Neural cell (in vitro differentiated cells): Measurements from ENCODE around the gene HOXB9. TPM values are rescaled to one million over a fixed set of nuclear protein-coding genes. Genes with fewer than 3 reads are reported as not detected.

ENCODE experiments used
- H2AFZ ChIP-seq: fragments of 200-600, 300-800 bp; sonication (generic), shearing (Covaris generic); 2 replicates; pipeline ENCODE4 v1.6.0; 2014; ENCODE audit warnings: low read depth, mild to moderate bottlenecking, antibody characterized with exemption, low read length, moderate library complexity
- H3F3A ChIP-seq: fragments of 200-600 bp; shearing (Covaris generic); 2 replicates; pipeline ENCODE4 v1.6.1; 2016; ENCODE audit warnings: mild to moderate bottlenecking, moderate library complexity, mixed read lengths, antibody characterized with exemption, low read length; ENCODE audit not compliant: insufficient read depth, poor library complexity, severe bottlenecking
- H3K27ac ChIP-seq: fragments of 200-600, 300-800 bp; sonication (generic), shearing (Covaris generic); 2 replicates; pipeline ENCODE4 v1.5.1; 2014; ENCODE audit warnings: mild to moderate bottlenecking, low read length, moderate library complexity
- H3K27me3 ChIP-seq: fragments of 300-800, 200-600 bp; sonication (generic), shearing (Covaris generic); 2 replicates; pipeline ENCODE4 v1.6.0; 2014; ENCODE audit warnings: mild to moderate bottlenecking, low read depth, low read length, moderate library complexity; ENCODE audit not compliant: insufficient read depth
- H3K36me3 ChIP-seq: fragments of 300-800, 200-600 bp; sonication (generic), shearing (Covaris generic); 2 replicates; pipeline ENCODE4 v1.5.1; 2014; ENCODE audit warnings: mild to moderate bottlenecking, antibody characterized with exemption, low read length, moderate library complexity; ENCODE audit not compliant: insufficient read depth
- H3K4me2 ChIP-seq: fragments of 300-800, 200-600 bp; sonication (generic), shearing (Covaris generic); 2 replicates; pipeline ENCODE4 v1.6.0; 2014; ENCODE audit warnings: mild to moderate bottlenecking, low read length
- H3K4me3 ChIP-seq: fragments of 300-800, 200-600 bp; sonication (generic), shearing (Covaris generic); 2 replicates; pipeline ENCODE4 v1.5.1; 2014; ENCODE audit warnings: mild to moderate bottlenecking, low read length, moderate library complexity
- H3K79me2 ChIP-seq: fragments of 200-600 bp; shearing (Covaris generic); replicated peaks from 2 replicates; pipeline ENCODE4 v1.6.0; 2014; ENCODE audit warnings: mild to moderate bottlenecking, low read length, moderate library complexity; ENCODE audit not compliant: insufficient read depth
- H3K9ac ChIP-seq: fragments of 300-800, 200-600 bp; sonication (generic), shearing (Covaris generic); 2 replicates; pipeline ENCODE4 v1.6.1; 2016; ENCODE audit warnings: mild to moderate bottlenecking, low read length, mixed read lengths
- H3K9me2 ChIP-seq: fragments of 200-600 bp; shearing (Covaris generic); 2 replicates; pipeline ENCODE4 v1.6.1; 2016; ENCODE audit warnings: mild to moderate bottlenecking, low read length, mixed read lengths; ENCODE audit not compliant: insufficient read depth
- H3K9me3 ChIP-seq: fragments of 200-600, 300-800 bp; sonication (generic), shearing (Covaris generic); 2 replicates; pipeline ENCODE4 v1.6.1; 2016; ENCODE audit warnings: mild to moderate bottlenecking, mixed run types, low read length, moderate library complexity, mixed read lengths
- H4K20me1 ChIP-seq: fragments of 200-600 bp; shearing (Covaris generic); 2 replicates; pipeline ENCODE4 v1.6.1; 2016; ENCODE audit warnings: mild to moderate bottlenecking, mixed run types; ENCODE audit not compliant: insufficient read depth
- CTCF ChIP-seq: fragments of 450-650 bp; IDR thresholded peaks from 2 replicates; pipeline ENCODE4 v1.5.1; 2014; ENCODE audit warnings: antibody characterized with exemption, mild to moderate bottlenecking, moderate library complexity; ENCODE audit not compliant: poor library complexity, severe bottlenecking
- EP300 ChIP-seq: fragments of 450-650 bp; conservative IDR thresholded peaks from 2 replicates; pipeline ENCODE4 v1.6.1; 2014; ENCODE audit warnings: antibody characterized with exemption, mild to moderate bottlenecking, moderate library complexity; ENCODE audit not compliant: poor library complexity, severe bottlenecking
- EZH2 ChIP-seq: fragments of 200-600, 300-800 bp; shearing (Covaris generic), sonication (generic); IDR thresholded peaks from 2 replicates; pipeline ENCODE4 v1.6.1; 2014; ENCODE audit warnings: antibody characterized with exemption, low read length, borderline replicate concordance, mild to moderate bottlenecking; ENCODE audit not compliant: insufficient read depth, poor library complexity, severe bottlenecking
- MXI1 ChIP-seq: fragments of 450-650 bp; conservative IDR thresholded peaks from 2 replicates; pipeline ENCODE4 v1.6.1; 2014; ENCODE audit warnings: antibody characterized with exemption, mild to moderate bottlenecking; ENCODE audit not compliant: poor library complexity, severe bottlenecking
- POLR2AphosphoS5 ChIP-seq: IDR thresholded peaks from 2 replicates; pipeline ENCODE4 v1.6.1; 2012
- RAD21 ChIP-seq: fragments of 450-650 bp; conservative IDR thresholded peaks from 2 replicates; pipeline ENCODE4 v1.6.1; 2014; ENCODE audit warnings: antibody characterized with exemption, mild to moderate bottlenecking, moderate library complexity
- REST ChIP-seq: IDR thresholded peaks from 2 replicates; pipeline ENCODE4 v1.6.1; 2012; ENCODE audit warnings: borderline replicate concordance
- SMC3 ChIP-seq: fragments of 450-650 bp; conservative IDR thresholded peaks from 2 replicates; pipeline ENCODE4 v1.6.1; 2014; ENCODE audit warnings: antibody characterized with exemption, mild to moderate bottlenecking, moderate library complexity; ENCODE audit not compliant: poor library complexity
- TAF1 ChIP-seq: IDR thresholded peaks from 2 replicates; pipeline ENCODE4 v1.6.1; 2012; ENCODE audit warnings: low read depth
- polyA plus RNA-seq: library from polyadenylated mRNA; depleted of rRNA; stranded (reverse); fragments of >200 nt; gene quantifications from 2 replicates; pipeline ENCODE4 v1.2.3, GENCODE V29; 2014

Gene HOXB9
- polyA plus RNA-seq, 1 donor from 2014 or later, result not detected

- H3K4me3 ChIP-seq, result no peak overlapping the region
- peaks cover 8% of the 10 kb centered on the region for H3K9me3 ChIP-seq
- no peaks in the 10 kb centered on the region for H3K9me2 ChIP-seq
- no peak overlapping the region for H3K27ac ChIP-seq
- H3K36me3 ChIP-seq, result no peaks in the 10 kb centered on the region
- H2AFZ ChIP-seq, result no peak overlapping the region
- H3F3A ChIP-seq, result no peaks in the 10 kb centered on the region
- no peak for TF ChIP-seq MXI1
- no peak for TF ChIP-seq REST
- TF ChIP-seq EP300, result no peak
- TF ChIP-seq POLR2AphosphoS5, result no peak
- no peak for TF ChIP-seq RAD21
- no peak for TF ChIP-seq CTCF
- no peak for TF ChIP-seq EZH2
- no peak for TF ChIP-seq SMC3
- no peak for TF ChIP-seq TAF1
- H3K9ac ChIP-seq, result no peak overlapping the region
- H4K20me1 ChIP-seq, result no peaks in the 10 kb centered on the region
- peaks cover 100% of the 10 kb centered on the region for H3K27me3 ChIP-seq
- no peaks in the 10 kb centered on the region for H3K79me2 ChIP-seq
- no peak overlapping the region for H3K4me2 ChIP-seq
Measured at GRCh38 chr17:48587276-48588073, 38.7 kb downstream of the HOXB9 start.

- H3K36me3 ChIP-seq, result no peaks in the 10 kb centered on the region
- H3F3A ChIP-seq, result no peaks in the 10 kb centered on the region
- H3K9ac ChIP-seq, result no peak overlapping the region
- TF ChIP-seq TAF1, result no peak
- no peak for TF ChIP-seq MXI1
- no peak for TF ChIP-seq REST
- no peak for TF ChIP-seq RAD21
- TF ChIP-seq EZH2, result no peak
- H3K27ac ChIP-seq, result no peak overlapping the region
- H4K20me1 ChIP-seq, result no peaks in the 10 kb centered on the region
- H3K4me2 ChIP-seq, result no peak overlapping the region
- no peaks in the 10 kb centered on the region for H3K9me2 ChIP-seq
- peaks cover 100% of the 10 kb centered on the region for H3K27me3 ChIP-seq
- H3K79me2 ChIP-seq, result no peaks in the 10 kb centered on the region
- H3K4me3 ChIP-seq, result no peak overlapping the region
- H3K9me3 ChIP-seq, result peaks cover 8% of the 10 kb centered on the region
- no peak overlapping the region for H2AFZ ChIP-seq
Measured at GRCh38 chr17:48586355-48587258, 39.6 kb downstream of the HOXB9 start.
